ENCODE measurements around the gene EEFSEC.

EEFSEC gene

DNA sequence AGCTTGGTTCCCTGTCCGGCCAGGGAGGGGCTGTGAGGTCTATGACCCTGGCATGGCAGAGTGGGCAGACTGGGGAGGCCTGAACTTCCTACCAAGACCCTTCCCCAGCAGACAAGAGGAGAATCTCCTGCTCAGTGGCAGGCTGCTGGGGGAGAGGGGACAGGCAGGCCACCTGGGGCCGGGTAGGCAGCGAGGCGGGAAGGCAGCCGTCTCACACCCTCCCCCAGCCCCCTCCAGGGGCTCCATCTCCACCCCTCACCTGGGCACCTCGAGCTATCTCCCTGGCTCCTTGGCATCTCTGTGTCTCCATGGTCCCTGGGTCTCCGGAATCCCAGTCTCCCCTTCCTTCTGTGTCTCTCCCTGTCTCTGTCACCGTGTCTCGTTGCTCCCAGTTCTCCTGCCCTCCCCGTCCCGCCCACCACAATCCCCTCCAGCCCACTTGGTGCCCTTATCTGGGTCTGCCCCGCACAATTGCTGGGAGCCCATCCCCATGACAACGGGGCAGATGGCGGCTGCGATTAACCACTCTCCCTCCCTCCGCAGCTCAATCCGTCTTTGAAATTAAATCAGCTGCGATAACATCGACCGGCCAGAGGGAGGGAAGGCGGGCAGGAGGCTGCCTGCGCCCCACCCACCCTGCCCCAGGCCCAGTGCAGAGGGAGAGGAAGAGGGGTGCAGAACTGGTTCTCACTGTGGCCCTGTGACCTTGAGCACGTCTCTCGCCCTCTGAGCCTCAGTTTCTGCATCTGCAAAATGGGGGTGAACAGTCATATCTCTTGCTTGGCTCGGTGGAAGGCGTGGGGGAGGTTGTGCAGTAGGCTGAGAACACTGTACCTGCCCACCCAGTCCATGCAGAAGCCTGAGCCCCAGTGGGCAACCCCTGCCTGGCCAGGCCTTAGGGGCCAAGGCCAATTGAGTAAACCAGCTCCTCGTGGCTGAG, 303.8 kb downstream of the EEFSEC start:
- no peak for FAIRE-seq

GRCh38 chr3:128457937-128458336, 304.7 kb downstream of the EEFSEC start:
- FAIRE-seq: no peak
